C4-2B (cell line): ENCODE results near the gene PEX5L.

Source experiments
- CTCF ChIP-seq: fragments of 450-650 bp; conservative IDR thresholded peaks from 2 replicates; pipeline ENCODE4 v1.5.1; 2017; ENCODE audit warnings: mild to moderate bottlenecking
- ZFX ChIP-seq: fragments of 450-650 bp; IDR thresholded peaks from 2 replicates; pipeline ENCODE4 v1.6.1; 2017

DNA sequence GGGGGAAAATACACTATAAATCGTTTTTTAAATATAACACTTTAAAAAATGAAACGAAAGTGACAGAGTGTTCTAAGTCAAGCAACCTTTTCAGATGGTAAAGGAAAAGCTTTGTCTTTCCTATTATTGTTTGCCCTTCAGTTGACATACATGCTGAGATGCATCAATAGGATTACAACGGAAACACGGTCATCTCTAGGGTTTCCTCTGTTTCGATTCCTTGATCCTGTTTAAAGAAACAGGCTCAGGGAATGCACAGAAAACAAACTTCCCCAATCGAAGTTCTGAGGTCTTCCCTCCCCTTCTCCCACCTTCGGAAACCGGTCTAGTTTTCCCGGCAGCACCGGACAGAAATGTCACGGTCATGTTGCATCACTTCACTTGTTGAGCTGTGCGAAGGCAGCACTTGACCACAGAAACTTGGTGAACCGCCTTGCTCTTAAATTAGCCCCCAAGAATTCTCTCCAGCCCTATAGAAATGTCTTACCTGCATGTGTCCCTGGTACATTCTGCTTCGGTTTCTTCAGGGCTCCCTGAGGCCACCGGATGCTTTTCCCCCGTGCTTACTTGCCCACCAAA lies 556 bp downstream of the PEX5L start:
- TF ChIP-seq CTCF (no peak), ZFX (no peak)
